IMR-90 (cell line): ENCODE results near the gene C1orf141.

Source experiments
- BHLHE40 ChIP-seq: fragments of 150-350 bp; IDR thresholded peaks from 2 replicates; pipeline ENCODE4 v1.6.1; 2016; ENCODE audit warnings: mild to moderate bottlenecking, low read depth, low read length
- CEBPB ChIP-seq: IDR thresholded peaks from 2 replicates; pipeline ENCODE4 v1.6.1; 2012; ENCODE audit warnings: low read depth, low read length, improper control_type of control experiment
- ELK1 ChIP-seq: fragments of 150-350 bp; IDR thresholded peaks from 2 replicates; pipeline ENCODE4 v1.6.1; 2016; ENCODE audit warnings: low read depth, mild to moderate bottlenecking, low read length, moderate library complexity, borderline replicate concordance
- FOS ChIP-seq: fragments of 150-350 bp; IDR thresholded peaks from 2 replicates; pipeline ENCODE4 v1.6.1; 2016; ENCODE audit warnings: low read depth, low read length
- MAZ ChIP-seq: IDR thresholded peaks from 2 replicates; pipeline ENCODE4 v1.6.1; 2012; ENCODE audit warnings: low read depth, mild to moderate bottlenecking, low read length, improper control_type of control experiment, moderate library complexity, borderline replicate concordance
- MXI1 ChIP-seq: IDR thresholded peaks from 2 replicates; pipeline ENCODE4 v1.6.1; 2012; ENCODE audit warnings: low read depth, mild to moderate bottlenecking, low read length, moderate library complexity, borderline replicate concordance
- POLR2A ChIP-seq: IDR thresholded peaks from 2 replicates; pipeline ENCODE4 v1.6.1; 2012; ENCODE audit warnings: mild to moderate bottlenecking, low read depth, low read length
- RFX5 ChIP-seq: IDR thresholded peaks from 2 replicates; pipeline ENCODE4 v1.8.0; 2012; ENCODE audit warnings: low read depth, mild to moderate bottlenecking, low read length, moderate library complexity
- USF2 ChIP-seq: fragments of 150-350 bp; IDR thresholded peaks from 2 replicates; pipeline ENCODE4 v1.6.1; 2017; ENCODE audit warnings: mild to moderate bottlenecking, antibody characterized with exemption, low read length, low read depth
- TF ChIP-seq, protein P1 (sequence below): conservative IDR thresholded peaks from 2 replicates; pipeline ENCODE4 v1.5.1; 2012; ENCODE audit warnings: mild to moderate bottlenecking, low read depth, low read length, improper control_type of control experiment

DNA sequence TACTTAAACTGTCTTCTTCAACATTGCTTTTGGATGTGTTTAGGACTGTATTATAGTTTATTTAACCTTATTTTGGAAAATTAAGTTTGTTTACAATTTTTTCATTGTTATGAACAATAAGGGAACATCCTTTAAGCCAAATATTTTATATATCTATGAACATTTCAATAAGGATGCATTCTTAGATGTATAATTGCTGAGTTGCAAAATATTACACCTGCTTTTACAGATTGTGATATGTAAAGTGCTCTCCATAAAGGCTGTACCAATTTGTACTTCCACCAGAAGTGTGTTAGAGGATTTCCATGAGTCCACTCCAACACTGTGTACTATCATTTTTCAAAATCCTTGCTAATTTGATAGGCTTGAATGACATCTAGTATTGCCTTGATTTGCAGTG, 39.2 kb upstream of the C1orf141 start:
- TF ChIP-seq, protein P1, sequence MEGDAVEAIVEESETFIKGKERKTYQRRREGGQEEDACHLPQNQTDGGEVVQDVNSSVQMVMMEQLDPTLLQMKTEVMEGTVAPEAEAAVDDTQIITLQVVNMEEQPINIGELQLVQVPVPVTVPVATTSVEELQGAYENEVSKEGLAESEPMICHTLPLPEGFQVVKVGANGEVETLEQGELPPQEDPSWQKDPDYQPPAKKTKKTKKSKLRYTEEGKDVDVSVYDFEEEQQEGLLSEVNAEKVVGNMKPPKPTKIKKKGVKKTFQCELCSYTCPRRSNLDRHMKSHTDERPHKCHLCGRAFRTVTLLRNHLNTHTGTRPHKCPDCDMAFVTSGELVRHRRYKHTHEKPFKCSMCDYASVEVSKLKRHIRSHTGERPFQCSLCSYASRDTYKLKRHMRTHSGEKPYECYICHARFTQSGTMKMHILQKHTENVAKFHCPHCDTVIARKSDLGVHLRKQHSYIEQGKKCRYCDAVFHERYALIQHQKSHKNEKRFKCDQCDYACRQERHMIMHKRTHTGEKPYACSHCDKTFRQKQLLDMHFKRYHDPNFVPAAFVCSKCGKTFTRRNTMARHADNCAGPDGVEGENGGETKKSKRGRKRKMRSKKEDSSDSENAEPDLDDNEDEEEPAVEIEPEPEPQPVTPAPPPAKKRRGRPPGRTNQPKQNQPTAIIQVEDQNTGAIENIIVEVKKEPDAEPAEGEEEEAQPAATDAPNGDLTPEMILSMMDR, result no peak
- TF ChIP-seq BHLHE40 (no peak), MAZ (no peak), POLR2A (no peak), CEBPB (no peak), MXI1 (no peak), USF2 (no peak), FOS (no peak), ELK1 (no peak), RFX5 (no peak)
